ENCODE measurements around the gene ORC1.

DNA sequence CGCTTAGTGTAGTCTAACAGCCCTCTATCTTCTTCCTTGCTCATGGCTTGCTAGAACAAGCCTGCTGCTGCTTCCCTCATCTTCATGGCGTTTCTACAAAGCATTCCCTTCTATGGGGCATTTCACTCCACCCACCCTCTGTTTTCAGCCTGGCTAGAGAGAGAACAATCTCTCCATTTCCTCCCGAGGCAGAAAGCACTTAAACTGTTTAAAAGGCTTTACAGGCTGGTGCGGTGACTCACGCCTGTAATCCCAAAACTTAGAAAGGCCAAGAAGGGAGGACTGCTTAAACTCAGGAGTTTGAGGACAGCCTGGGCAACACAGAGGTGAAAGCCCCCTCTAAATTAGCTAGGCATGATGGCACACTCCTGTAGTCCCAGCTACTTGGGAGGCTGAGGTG is 17.8 kb downstream of the ORC1 start:
- TF ChIP-seq, protein P1, sequence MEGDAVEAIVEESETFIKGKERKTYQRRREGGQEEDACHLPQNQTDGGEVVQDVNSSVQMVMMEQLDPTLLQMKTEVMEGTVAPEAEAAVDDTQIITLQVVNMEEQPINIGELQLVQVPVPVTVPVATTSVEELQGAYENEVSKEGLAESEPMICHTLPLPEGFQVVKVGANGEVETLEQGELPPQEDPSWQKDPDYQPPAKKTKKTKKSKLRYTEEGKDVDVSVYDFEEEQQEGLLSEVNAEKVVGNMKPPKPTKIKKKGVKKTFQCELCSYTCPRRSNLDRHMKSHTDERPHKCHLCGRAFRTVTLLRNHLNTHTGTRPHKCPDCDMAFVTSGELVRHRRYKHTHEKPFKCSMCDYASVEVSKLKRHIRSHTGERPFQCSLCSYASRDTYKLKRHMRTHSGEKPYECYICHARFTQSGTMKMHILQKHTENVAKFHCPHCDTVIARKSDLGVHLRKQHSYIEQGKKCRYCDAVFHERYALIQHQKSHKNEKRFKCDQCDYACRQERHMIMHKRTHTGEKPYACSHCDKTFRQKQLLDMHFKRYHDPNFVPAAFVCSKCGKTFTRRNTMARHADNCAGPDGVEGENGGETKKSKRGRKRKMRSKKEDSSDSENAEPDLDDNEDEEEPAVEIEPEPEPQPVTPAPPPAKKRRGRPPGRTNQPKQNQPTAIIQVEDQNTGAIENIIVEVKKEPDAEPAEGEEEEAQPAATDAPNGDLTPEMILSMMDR (IDR thresholded peaks at IDR 0.05): no peak
- TF ChIP-seq POLR2A (IDR thresholded peaks at IDR 0.05): no peak
